ENCODE measurements around the gene CDK19. TPM values are rescaled to one million over a fixed set of nuclear protein-coding genes. Genes with fewer than 3 reads are reported as not detected.

Gene CDK19
- total and polyA plus RNA-seq, 2 of the 4 experiments (the other 2 are of a cell fraction), result 6.0 to 6.8 TPM

DNA sequence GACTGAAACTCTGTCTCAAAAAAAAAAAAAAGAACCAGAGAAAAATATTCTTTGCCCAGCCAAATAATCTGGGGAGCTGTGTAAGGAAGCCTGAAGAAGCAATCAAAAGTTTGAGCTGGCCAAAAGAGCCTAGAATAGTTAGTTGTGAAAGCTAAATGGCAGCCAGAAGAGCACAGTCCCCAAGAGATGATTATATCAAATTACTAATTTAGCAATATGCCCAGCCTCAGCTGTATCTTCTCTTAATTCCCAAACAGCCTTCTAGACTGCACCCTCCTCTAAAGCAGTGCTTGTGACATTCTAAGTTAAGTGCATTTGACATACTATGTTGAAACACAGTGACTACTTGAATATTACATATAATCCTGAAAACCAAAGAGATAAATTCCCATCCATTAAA, 38.9 kb downstream of the CDK19 start:
- intact Hi-C loops (cut with micrococcal nuclease), result no loop called here

More for the DNA sequence above, 38.9 kb downstream of the CDK19 start:
- Histone ChIP-seq H3K4me1 (ENCODE audit: control insufficient read depth, insufficient read depth, low read length) (no peaks in the 10 kb centered on the region), H3K4ac (ENCODE audit: low read depth, low read length) (no peak overlapping the region), H3K14ac (replicated peaks; ENCODE audit: low read depth, low read length) (no peak overlapping the region), H2BK15ac (ENCODE audit: low read depth, low read length) (no peak overlapping the region), H3K18ac (ENCODE audit: low read depth, low read length) (no peak overlapping the region), H4K5ac (ENCODE audit: low read depth, low read length) (no peak overlapping the region), H3K4me3 (ENCODE audit: insufficient read depth, low read depth, low read length) (no peak overlapping the region), H3K9me1 (ENCODE audit: insufficient read depth, low read length) (no peaks in the 10 kb centered on the region), H3K27ac (ENCODE audit: insufficient read depth, low read length) (no peak overlapping the region), H3K36me3 (ENCODE audit: control insufficient read depth, insufficient read depth, low read length) (no peaks in the 10 kb centered on the region), H3K23ac (ENCODE audit: low read depth, low read length) (no peak overlapping the region), H3K9ac (ENCODE audit: low read depth, low read length) (no peak overlapping the region), H4K20me1 (ENCODE audit: insufficient read depth, low read length) (no peaks in the 10 kb centered on the region), H2AK5ac (ENCODE audit: low read depth, low read length) (no peak overlapping the region), H3K79me1 (ENCODE audit: low read depth in 1 of 2, low read length in 2 of 2) (peaks cover 12 to 20% of the 10 kb centered on the region in 2 experiments; a peak in 3 of 4 replicates), H2AK9ac (replicated peaks; ENCODE audit: low read depth, low read length, poor library complexity) (no peak overlapping the region), H2AFZ (replicated peaks; ENCODE audit: low read length, poor library complexity) (no peak overlapping the region), H4K91ac (ENCODE audit: insufficient read depth, low read depth, low read length) (no peak overlapping the region), H3K27me3 (ENCODE audit: control insufficient read depth, insufficient read depth, low read length) (no peaks in the 10 kb centered on the region), H2BK120ac (ENCODE audit: low read depth, low read length) (no peak overlapping the region), H4K8ac (ENCODE audit: low read depth in 2 of 2, low read length in 2 of 2) (no peak overlapping the region), H3K56ac (ENCODE audit: extremely low read depth, insufficient read depth, low read length) (no peak overlapping the region), H2BK5ac (ENCODE audit: low read depth, low read length, poor library complexity, severe bottlenecking) (no peak overlapping the region), H2BK20ac (ENCODE audit: low read depth, low read length) (no peak overlapping the region), H3K9me3 (ENCODE audit: control insufficient read depth, insufficient read depth, low read length) (no peaks in the 10 kb centered on the region), H3K4me2 (ENCODE audit: low read depth, low read length) (no peak overlapping the region)
- TF ChIP-seq CHD1 (IDR thresholded peaks at IDR 0.05; ENCODE audit: low read depth, low read length) (no peak), FOS (IDR thresholded peaks at IDR 0.05; ENCODE audit: low read depth, low read length) (no peak), POLR2A (IDR thresholded peaks at IDR 0.05; ENCODE audit: low read depth, low read length) (no peak), BHLHE40 (IDR thresholded peaks at IDR 0.05; ENCODE audit: low read depth, low read length) (no peak), MAZ (IDR thresholded peaks at IDR 0.05; ENCODE audit: borderline replicate concordance, low read depth, low read length) (no peak), NFE2L2 (IDR thresholded peaks at IDR 0.05; ENCODE audit: low read depth, low read length) (no peak), RAD21 (IDR thresholded peaks at IDR 0.05; ENCODE audit: low read length) (no peak), SMC3 (IDR thresholded peaks at IDR 0.05; ENCODE audit: low read depth, low read length) (no peak), RCOR1 (IDR thresholded peaks at IDR 0.05; ENCODE audit: insufficient replicate concordance, low read length) (no peak), MAFK (IDR thresholded peaks at IDR 0.05; ENCODE audit: low read depth, low read length) (no peak), CEBPB (IDR thresholded peaks at IDR 0.05; ENCODE audit: low read depth, low read length) (no peak), MXI1 (IDR thresholded peaks at IDR 0.05; ENCODE audit: borderline replicate concordance, low read depth, low read length) (no peak), RFX5 (IDR thresholded peaks at IDR 0.05; ENCODE audit: low read depth, low read length) (no peak)
- TF ChIP-seq, protein P1, sequence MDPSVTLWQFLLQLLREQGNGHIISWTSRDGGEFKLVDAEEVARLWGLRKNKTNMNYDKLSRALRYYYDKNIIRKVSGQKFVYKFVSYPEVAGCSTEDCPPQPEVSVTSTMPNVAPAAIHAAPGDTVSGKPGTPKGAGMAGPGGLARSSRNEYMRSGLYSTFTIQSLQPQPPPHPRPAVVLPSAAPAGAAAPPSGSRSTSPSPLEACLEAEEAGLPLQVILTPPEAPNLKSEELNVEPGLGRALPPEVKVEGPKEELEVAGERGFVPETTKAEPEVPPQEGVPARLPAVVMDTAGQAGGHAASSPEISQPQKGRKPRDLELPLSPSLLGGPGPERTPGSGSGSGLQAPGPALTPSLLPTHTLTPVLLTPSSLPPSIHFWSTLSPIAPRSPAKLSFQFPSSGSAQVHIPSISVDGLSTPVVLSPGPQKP (IDR thresholded peaks at IDR 0.05; ENCODE audit: borderline replicate concordance, low read depth, low read length), result no peak
- TF ChIP-seq, protein P2, sequence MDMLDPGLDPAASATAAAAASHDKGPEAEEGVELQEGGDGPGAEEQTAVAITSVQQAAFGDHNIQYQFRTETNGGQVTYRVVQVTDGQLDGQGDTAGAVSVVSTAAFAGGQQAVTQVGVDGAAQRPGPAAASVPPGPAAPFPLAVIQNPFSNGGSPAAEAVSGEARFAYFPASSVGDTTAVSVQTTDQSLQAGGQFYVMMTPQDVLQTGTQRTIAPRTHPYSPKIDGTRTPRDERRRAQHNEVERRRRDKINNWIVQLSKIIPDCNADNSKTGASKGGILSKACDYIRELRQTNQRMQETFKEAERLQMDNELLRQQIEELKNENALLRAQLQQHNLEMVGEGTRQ (IDR thresholded peaks at IDR 0.05; ENCODE audit: low read depth, low read length), result no peak
- TF ChIP-seq, protein P3, sequence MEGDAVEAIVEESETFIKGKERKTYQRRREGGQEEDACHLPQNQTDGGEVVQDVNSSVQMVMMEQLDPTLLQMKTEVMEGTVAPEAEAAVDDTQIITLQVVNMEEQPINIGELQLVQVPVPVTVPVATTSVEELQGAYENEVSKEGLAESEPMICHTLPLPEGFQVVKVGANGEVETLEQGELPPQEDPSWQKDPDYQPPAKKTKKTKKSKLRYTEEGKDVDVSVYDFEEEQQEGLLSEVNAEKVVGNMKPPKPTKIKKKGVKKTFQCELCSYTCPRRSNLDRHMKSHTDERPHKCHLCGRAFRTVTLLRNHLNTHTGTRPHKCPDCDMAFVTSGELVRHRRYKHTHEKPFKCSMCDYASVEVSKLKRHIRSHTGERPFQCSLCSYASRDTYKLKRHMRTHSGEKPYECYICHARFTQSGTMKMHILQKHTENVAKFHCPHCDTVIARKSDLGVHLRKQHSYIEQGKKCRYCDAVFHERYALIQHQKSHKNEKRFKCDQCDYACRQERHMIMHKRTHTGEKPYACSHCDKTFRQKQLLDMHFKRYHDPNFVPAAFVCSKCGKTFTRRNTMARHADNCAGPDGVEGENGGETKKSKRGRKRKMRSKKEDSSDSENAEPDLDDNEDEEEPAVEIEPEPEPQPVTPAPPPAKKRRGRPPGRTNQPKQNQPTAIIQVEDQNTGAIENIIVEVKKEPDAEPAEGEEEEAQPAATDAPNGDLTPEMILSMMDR (conservative IDR thresholded peaks at IDR 0.05; ENCODE audit: low read depth, low read length), result no peak
- BruUV-seq (replicated peaks), result no TSS peak
- no peak for ATAC-seq (ENCODE audit: low read depth)
- dilution Hi-C loops (cut with HindIII; ENCODE audit: low sequenced_read_pairs, unreplicated experiment) (no loop called here), in situ Hi-C loops (cut with MboI; ENCODE audit: low sequenced_read_pairs) (no loop called here)
- POLR2A ChIA-PET (ENCODE audit: unreplicated experiment), result interaction anchor here (0.5 to 0.6 kb wide), 2 partner anchors 32 to 80 kb away, joined by 3 read pairs; no protein-coding TSS in a partner anchor
- no peak for DNase-seq
- CTCF ChIA-PET, result interaction anchor here (0.6 kb wide), 1 partner anchor 540 kb away, joined by 3 read pairs; no protein-coding TSS in a partner anchor

Measured in IMR-90 (cell line).